A549 treated with AZD2906 at 1 μM for 4 hours (cell line): ENCODE measurements around the gene PYURF. TPM values are rescaled to one million over a fixed set of nuclear protein-coding genes. Genes with fewer than 3 reads are reported as not detected.

Experiments
- total RNA-seq: library from RNA; stranded (reverse); fragments of 200-300 nt; extraction: Qiagen RNA extraction; gene quantifications from 5 replicates; pipeline ENCODE4 v1.2.3, GENCODE V29; 2022

PYURF gene, protein sequence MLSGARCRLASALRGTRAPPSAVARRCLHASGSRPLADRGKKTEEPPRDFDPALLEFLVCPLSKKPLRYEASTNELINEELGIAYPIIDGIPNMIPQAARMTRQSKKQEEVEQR
- total RNA-seq, result 68.0 to 82.3 TPM (median 75.6 TPM) in 5 replicates

DNA sequence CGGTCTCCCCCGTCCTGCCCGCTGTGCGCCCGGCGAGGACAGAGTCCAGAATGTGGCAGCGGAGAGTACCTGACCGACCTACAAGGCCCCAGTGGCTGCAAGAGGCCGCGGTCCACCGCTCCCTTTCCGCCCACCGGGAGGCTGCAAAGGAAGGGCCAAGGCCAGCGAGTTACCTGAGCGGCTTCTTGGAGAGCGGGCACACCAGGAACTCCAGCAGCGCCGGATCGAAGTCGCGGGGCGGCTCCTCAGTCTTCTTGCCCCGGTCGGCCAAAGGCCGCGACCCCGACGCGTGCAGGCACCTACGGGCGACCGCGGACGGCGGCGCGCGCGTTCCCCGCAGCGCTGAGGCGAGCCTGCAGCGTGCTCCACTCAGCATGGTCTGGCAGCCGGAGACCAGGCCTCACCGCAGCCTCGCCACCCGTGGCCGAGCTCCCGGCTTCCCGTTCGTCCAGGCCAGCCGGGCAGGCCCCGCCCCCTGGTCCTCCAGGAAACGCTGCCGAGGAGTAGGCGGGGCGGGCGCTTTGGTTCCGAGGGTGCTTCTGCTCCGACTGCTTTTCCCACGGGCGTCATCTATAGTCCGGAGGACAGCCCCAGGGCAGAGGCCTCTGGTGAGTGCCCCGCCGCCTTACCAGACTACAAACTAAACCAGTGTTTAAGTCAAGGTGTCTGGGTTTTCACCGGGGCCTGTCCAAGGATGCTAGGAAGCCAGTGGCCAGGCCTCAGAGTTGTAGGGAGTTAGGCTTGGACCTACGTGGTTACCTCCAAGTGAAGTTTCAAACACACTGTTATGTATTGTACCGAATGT is at the start of gene PYURF:
TSS of gene PYURF (minus strand) at position 452 of the 805 bp plus-strand sequence. CDS start at position 376, 76 bp downstream.

Other genes starting within 250 kb of the PYURF start
- gene PPM1K, start 239.2 kb downstream of the PYURF start, total RNA-seq, result 0.63 to 1.3 TPM (median 0.81 TPM) in 5 replicates
- gene HERC6, start 144.9 kb downstream of the PYURF start, total RNA-seq, result 2.5 to 3.5 TPM (median 3.0 TPM) in 5 replicates
- 3.4 to 4.7 TPM (median 3.4 TPM) in 5 replicates for gene HERC5, start 66.7 kb downstream of the PYURF start, total RNA-seq
- 5.7 to 11.2 TPM (median 7.6 TPM) in 5 replicates for gene HERC3, start 68.7 kb upstream of the PYURF start, total RNA-seq
- 2.0 to 2.4 TPM (median 2.1 TPM) in 5 replicates for gene NAP1L5, start 174.1 kb upstream of the PYURF start, total RNA-seq